ENCODE data around the gene ACP2.

Gene ACP2

DNA sequence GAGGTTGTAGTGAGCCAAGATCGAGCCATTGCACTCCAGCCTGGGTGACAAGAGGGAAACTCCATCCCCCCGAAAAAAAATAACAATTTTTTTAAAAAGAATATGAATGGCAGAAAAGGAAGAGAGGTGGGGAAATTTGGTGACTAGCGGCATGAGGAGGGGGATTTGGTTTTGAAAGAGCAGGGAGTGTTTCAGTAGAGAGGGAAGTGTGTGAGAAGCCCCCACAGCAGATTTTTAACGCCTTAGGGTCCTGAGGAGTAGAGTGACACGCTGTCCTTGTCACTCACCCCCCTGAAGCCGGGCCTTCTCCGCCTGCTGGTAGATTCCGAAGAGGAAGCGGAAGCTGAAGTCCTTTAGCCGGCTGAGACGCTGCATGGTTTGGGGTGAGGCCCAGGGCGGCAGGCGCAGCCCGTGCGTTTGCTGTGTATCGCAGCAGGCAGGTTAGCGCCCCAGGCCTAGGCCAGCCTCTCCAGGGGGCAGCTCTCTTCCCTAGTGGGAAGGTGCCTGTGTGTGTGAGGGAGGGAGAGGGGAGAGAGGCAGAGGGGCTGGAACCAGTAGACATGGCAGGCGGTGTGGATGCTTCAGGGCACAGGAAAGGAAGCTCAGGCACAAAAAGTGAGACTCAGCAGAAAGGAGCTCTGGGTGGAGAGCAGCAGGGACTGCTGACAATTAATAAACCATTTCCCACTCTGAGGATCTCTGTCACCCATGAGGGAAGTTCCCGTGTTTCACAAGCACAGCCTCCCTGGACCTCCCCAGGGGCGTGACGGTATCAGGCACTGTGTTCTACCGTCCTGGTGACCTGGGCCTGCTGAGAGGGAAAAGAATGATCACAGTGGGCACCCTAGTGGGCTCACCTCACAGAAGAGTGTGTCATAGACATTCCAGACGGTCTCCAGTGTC, 3.9 kb downstream of the ACP2 start:
- no peak overlapping the region for H3K4me3 ChIP-seq (ENCODE audit: low read depth, low read length)
- no peak for TF ChIP-seq MAX (IDR thresholded peaks at IDR 0.05; ENCODE audit: low read depth, low read length)
- TF ChIP-seq, protein P1, sequence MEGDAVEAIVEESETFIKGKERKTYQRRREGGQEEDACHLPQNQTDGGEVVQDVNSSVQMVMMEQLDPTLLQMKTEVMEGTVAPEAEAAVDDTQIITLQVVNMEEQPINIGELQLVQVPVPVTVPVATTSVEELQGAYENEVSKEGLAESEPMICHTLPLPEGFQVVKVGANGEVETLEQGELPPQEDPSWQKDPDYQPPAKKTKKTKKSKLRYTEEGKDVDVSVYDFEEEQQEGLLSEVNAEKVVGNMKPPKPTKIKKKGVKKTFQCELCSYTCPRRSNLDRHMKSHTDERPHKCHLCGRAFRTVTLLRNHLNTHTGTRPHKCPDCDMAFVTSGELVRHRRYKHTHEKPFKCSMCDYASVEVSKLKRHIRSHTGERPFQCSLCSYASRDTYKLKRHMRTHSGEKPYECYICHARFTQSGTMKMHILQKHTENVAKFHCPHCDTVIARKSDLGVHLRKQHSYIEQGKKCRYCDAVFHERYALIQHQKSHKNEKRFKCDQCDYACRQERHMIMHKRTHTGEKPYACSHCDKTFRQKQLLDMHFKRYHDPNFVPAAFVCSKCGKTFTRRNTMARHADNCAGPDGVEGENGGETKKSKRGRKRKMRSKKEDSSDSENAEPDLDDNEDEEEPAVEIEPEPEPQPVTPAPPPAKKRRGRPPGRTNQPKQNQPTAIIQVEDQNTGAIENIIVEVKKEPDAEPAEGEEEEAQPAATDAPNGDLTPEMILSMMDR (IDR thresholded peaks at IDR 0.05; ENCODE audit: low read depth, low read length): no peak
- no peak for TF ChIP-seq MYC (IDR thresholded peaks at IDR 0.05; ENCODE audit: low read depth, low read length)
- TF ChIP-seq POLR2A (IDR thresholded peaks at IDR 0.05; ENCODE audit: extremely low read depth, insufficient read length): no peak
- no peak for DNase-seq (ENCODE audit: low read depth)

DNA sequence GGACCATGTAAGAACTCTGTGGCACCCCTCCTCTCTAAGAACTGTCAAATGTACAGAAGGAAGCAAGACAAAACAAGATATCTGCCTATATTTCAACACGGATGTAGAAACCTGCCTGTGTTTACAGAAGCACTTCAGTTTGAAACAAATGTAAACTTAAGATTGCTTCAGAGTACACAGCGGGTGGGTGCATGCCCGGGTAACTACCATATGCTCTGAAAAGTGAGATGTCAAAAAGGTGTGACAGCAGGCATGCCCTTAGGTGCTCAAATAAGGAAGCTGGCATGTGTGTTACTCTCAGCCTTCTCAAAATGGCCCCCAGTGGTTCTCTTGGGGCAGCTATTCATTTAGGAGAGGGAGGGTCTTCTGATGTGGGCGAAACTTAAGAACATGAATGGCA, 5.2 kb downstream of the ACP2 start:
- TF ChIP-seq POLR2A (IDR thresholded peaks at IDR 0.05; ENCODE audit: extremely low read depth, insufficient read length) (no peak), MYC (IDR thresholded peaks at IDR 0.05; ENCODE audit: low read depth, low read length) (no peak), MAX (IDR thresholded peaks at IDR 0.05; ENCODE audit: low read depth, low read length) (no peak)
- TF ChIP-seq, protein P1 (IDR thresholded peaks at IDR 0.05; ENCODE audit: low read depth, low read length): no peak
- DNase-seq (ENCODE audit: low read depth): no peak
- no peak overlapping the region for H3K4me3 ChIP-seq (ENCODE audit: low read depth, low read length)

- TF ChIP-seq MYC (IDR thresholded peaks at IDR 0.05; ENCODE audit: low read depth, low read length) (no peak), MAX (IDR thresholded peaks at IDR 0.05; ENCODE audit: low read depth, low read length) (no peak), POLR2A (IDR thresholded peaks at IDR 0.05; ENCODE audit: extremely low read depth, insufficient read length) (no peak)
- TF ChIP-seq, protein P1 (IDR thresholded peaks at IDR 0.05; ENCODE audit: low read depth, low read length): no peak
These were observed 5.9 kb downstream of the ACP2 start for GRCh38 chr11:47242596-47243192.

GRCh38 chr11:47241841-47242301, 6.7 kb downstream of the ACP2 start:
- H3K4me3 ChIP-seq (ENCODE audit: low read depth, low read length): no peak overlapping the region
- TF ChIP-seq, protein P1 (IDR thresholded peaks at IDR 0.05; ENCODE audit: low read depth, low read length): no peak
- no peak for DNase-seq (ENCODE audit: low read depth)

More at GRCh38 chr11:47242596-47243192, 5.9 kb downstream of the ACP2 start:
- no peak for DNase-seq (ENCODE audit: low read depth)
- H3K4me3 ChIP-seq (ENCODE audit: low read depth, low read length): no peak overlapping the region

GRCh38 chr11:47239852-47240251, 8.8 kb downstream of the ACP2 start:
- TF ChIP-seq, protein P1 (IDR thresholded peaks at IDR 0.05; ENCODE audit: low read depth, low read length): no peak
- TF ChIP-seq MYC (IDR thresholded peaks at IDR 0.05; ENCODE audit: low read depth, low read length) (no peak), POLR2A (IDR thresholded peaks at IDR 0.05; ENCODE audit: extremely low read depth, insufficient read length) (no peak), MAX (IDR thresholded peaks at IDR 0.05; ENCODE audit: low read depth, low read length) (no peak)
- H3K4me3 ChIP-seq (ENCODE audit: low read depth, low read length): no peak overlapping the region
- DNase-seq (ENCODE audit: low read depth): no peak

All from NB4 (cell line).